ENCODE data around the gene ARHGAP29. TPM values are rescaled to one million over a fixed set of nuclear protein-coding genes. Genes with fewer than 3 reads are reported as not detected.

ARHGAP29 gene
- total and polyA plus RNA-seq, 7 donors = 5.1 to 20.0 (median 11.8) TPM

- ATAC-seq (no peak), DNase-seq (no peak)
- 31 to 51% (median 44%) methylated on average over 2 of the region's 2 CpGs for WGBS, 3 donors
- H3K27me3 ChIP-seq (ENCODE audit: insufficient read depth in 3 of 3, low read length in 2 of 3) = no peaks in the 10 kb centered on the region
- H3K4me1 ChIP-seq = no peaks in the 10 kb centered on the region
- intact Hi-C loops (cut with DNase I) = no loop called here
- H3K27ac ChIP-seq = no peak overlapping the region
- H3K36me3 ChIP-seq (ENCODE audit: insufficient read depth in 1 of 2, low read depth in 1 of 2) = no peaks in the 10 kb centered on the region
- no peaks in the 10 kb centered on the region for H3K9me3 ChIP-seq
- H3K4me3 ChIP-seq = no peak overlapping the region
- TF ChIP-seq CTCF (IDR thresholded peaks at IDR 0.05) = no peak
These were observed 47.1 kb upstream of the ARHGAP29 start for GRCh38 chr1:94284476-94284875.

GRCh38 chr1:94283462-94283861, 46.1 kb upstream of the ARHGAP29 start:
- intact Hi-C loops (cut with DNase I) = no loop called here
- no peak for ATAC-seq
- no peak for TF ChIP-seq CTCF (IDR thresholded peaks at IDR 0.05)
- Histone ChIP-seq H3K9me3 (no peaks in the 10 kb centered on the region), H3K27ac (no peak overlapping the region), H3K36me3 (ENCODE audit: insufficient read depth in 1 of 2, low read depth in 1 of 2) (no peaks in the 10 kb centered on the region), H3K4me3 (no peak overlapping the region), H3K27me3 (ENCODE audit: insufficient read depth in 3 of 3, low read length in 2 of 3) (no peaks in the 10 kb centered on the region), H3K4me1 (no peaks in the 10 kb centered on the region)
- no peak for DNase-seq
- WGBS, 3 donors = 83 to 85% (median 84%) methylated on average over 1 of the region's 1 CpG

- Histone ChIP-seq H3K4me3 (no peak overlapping the region), H3K27ac (no peak overlapping the region), H3K36me3 (ENCODE audit: insufficient read depth in 1 of 2, low read depth in 1 of 2) (no peaks in the 10 kb centered on the region), H3K27me3 (ENCODE audit: insufficient read depth in 3 of 3, low read length in 2 of 3) (no peaks in the 10 kb centered on the region), H3K9me3 (no peaks in the 10 kb centered on the region), H3K4me1 (no peaks in the 10 kb centered on the region)
- ATAC-seq = no peak
- no peak for TF ChIP-seq CTCF (IDR thresholded peaks at IDR 0.05)
- intact Hi-C loops (cut with DNase I) = no loop called here
- DNase-seq = no peak
- 87 to 90% (median 88%) methylated on average over 5 of the region's 5 CpGs for WGBS, 3 donors
These were observed 44.8 kb upstream of the ARHGAP29 start for GRCh38 chr1:94282143-94282711.

GRCh38 chr1:94281361-94282142, 44.2 kb upstream of the ARHGAP29 start:
- H3K4me1 ChIP-seq = no peaks in the 10 kb centered on the region
- DNase-seq = no peak
- no peaks in the 10 kb centered on the region for H3K27me3 ChIP-seq (ENCODE audit: insufficient read depth in 3 of 3, low read length in 2 of 3)
- no peaks in the 10 kb centered on the region for H3K36me3 ChIP-seq (ENCODE audit: insufficient read depth in 1 of 2, low read depth in 1 of 2)
- no peak for ATAC-seq
- H3K4me3 ChIP-seq = no peak overlapping the region
- no peak for TF ChIP-seq CTCF (IDR thresholded peaks at IDR 0.05)
- no peak overlapping the region for H3K27ac ChIP-seq
- intact Hi-C loops (cut with DNase I) = no loop called here
- WGBS, 3 donors = 56 to 69% (median 63%) methylated on average over 6 of the region's 6 CpGs
- H3K9me3 ChIP-seq = no peaks in the 10 kb centered on the region
